Measurements from ENCODE around the gene PLK3. TPM values are rescaled to one million over a fixed set of nuclear protein-coding genes. Genes with fewer than 3 reads are reported as not detected.
A peak's percentile ranks its signal among the peaks of the same experiment; 100 is the strongest.

The PLK3 gene
- 29.5 and 34.2 TPM in 2 replicates for total RNA-seq (2014; rRNA removed; shearing (Covaris generic))

GRCh38 chr1:44799770-44800584 lies at the start of gene PLK3:
Gene PLK3 (plus strand): TSS chr1:44800377. CDS start chr1:44800464, 87 bp downstream.

GRCh38 chr1:44775078-44775929 lies 24.9 kb upstream of the PLK3 start, which contains the start of gene RPS8:
Gene RPS8 (plus strand): TSS chr1:44775540. CDS start chr1:44775597, 57 bp downstream.

GRCh38 chr1:44788120-44788860 lies 11.9 kb upstream of the PLK3 start, which contains the start of gene BEST4:
Gene BEST4 (minus strand): TSS chr1:44788170. CDS start chr1:44787705, 465 bp downstream.

GRCh38 chr1:44806704-44807363 lies 6.7 kb downstream of the PLK3 start, which contains the start of gene DYNLT4:
Gene DYNLT4 (minus strand): TSS chr1:44807351. CDS start chr1:44806668, 683 bp downstream.

GRCh38 chr1:44808063-44808937 lies 8.1 kb downstream of the PLK3 start, which contains the start of gene BTBD19:
Gene BTBD19 (plus strand): TSS chr1:44808523. CDS start chr1:44808821, 298 bp downstream.

GRCh38 chr1:44842862-44843655 lies 42.9 kb downstream of the PLK3 start, which contains the start of gene PTCH2:
Gene PTCH2 (minus strand): TSS chr1:44843253. CDS start chr1:44842932, 321 bp downstream.

Small RNA genes within 50 kb of the gene (small RNA-seq; reads per million reads assigned to genes)
- gene AL136380.1: not detected
- 63.8 reads per million, percentile 95 among the genes with 10 or more reads in this experiment for gene SNORD38A
- gene SNORD38B: not detected
- 1,282 reads per million, percentile 99 among the genes with 10 or more reads in this experiment for gene SNORD46
- not detected for gene SNORD55

Other genes with a start within 250 kb of the PLK3 start
- 13.7 and 23.7 TPM in 2 replicates for gene TMEM53, start 125.9 kb upstream of the PLK3 start, total RNA-seq (2014; rRNA removed; shearing (Covaris generic))
- gene ARMH1, start 125.7 kb upstream of the PLK3 start, total RNA-seq (2014; rRNA removed; shearing (Covaris generic)): not detected in 2 replicates
- not detected in 2 replicates for gene RNU5D-1, start 69.2 kb upstream of the PLK3 start, total RNA-seq (2014; rRNA removed; shearing (Covaris generic))
- gene KIF2C, start 60.5 kb upstream of the PLK3 start, total RNA-seq (2014; rRNA removed; shearing (Covaris generic)): 82.6 and 99.1 TPM in 2 replicates
- 2,747 and 3,143 TPM in 2 replicates for gene RPS8, start 24.8 kb upstream of the PLK3 start, total RNA-seq (2014; rRNA removed; shearing (Covaris generic))
- gene BEST4, start 12.2 kb upstream of the PLK3 start, total RNA-seq (2014; rRNA removed; shearing (Covaris generic)): not detected in 2 replicates
- 1.1 TPM in 1 of 2 replicates, not detected in the other for gene DYNLT4, start 7.0 kb downstream of the PLK3 start, total RNA-seq (2014; rRNA removed; shearing (Covaris generic))
- 9.9 and 11.7 TPM in 2 replicates for gene BTBD19, start 8.1 kb downstream of the PLK3 start, total RNA-seq (2014; rRNA removed; shearing (Covaris generic))
- gene PTCH2, start 42.9 kb downstream of the PLK3 start, total RNA-seq (2014; rRNA removed; shearing (Covaris generic)): 0.04 and 0.08 TPM in 2 replicates
- gene EIF2B3, start 186.2 kb downstream of the PLK3 start, total RNA-seq (2014; rRNA removed; shearing (Covaris generic)): 33.2 and 34.3 TPM in 2 replicates
- gene HECTD3, start 210.9 kb downstream of the PLK3 start, total RNA-seq (2014; rRNA removed; shearing (Covaris generic)): 11.8 and 13.5 TPM in 2 replicates
- 136 and 139 TPM in 2 replicates for gene UROD, start 211.9 kb downstream of the PLK3 start, total RNA-seq (2014; rRNA removed; shearing (Covaris generic))